Ishikawa (cell line): ENCODE results near the gene CSNK1G1.

Source experiments
- CEBPB ChIP-seq: IDR thresholded peaks from 2 replicates; pipeline ENCODE4 v1.6.1; 2012
- CREB1 ChIP-seq: IDR thresholded peaks from 2 replicates; pipeline ENCODE4 v1.6.1; 2012; ENCODE audit warnings: low read depth
- EGR1 ChIP-seq: IDR thresholded peaks from 2 replicates; pipeline ENCODE4 v1.6.1; 2012
- EP300 ChIP-seq: IDR thresholded peaks from 2 replicates; pipeline ENCODE4 v1.6.1; 2012; ENCODE audit warnings: borderline replicate concordance
- FOXM1 ChIP-seq: IDR thresholded peaks from 2 replicates; pipeline ENCODE4 v1.6.1; 2012; ENCODE audit warnings: low read depth, borderline replicate concordance
- NFIC ChIP-seq: IDR thresholded peaks from 2 replicates; pipeline ENCODE4 v1.6.1; 2012
- RAD21 ChIP-seq: IDR thresholded peaks from 2 replicates; pipeline ENCODE4 v1.6.1; 2012; ENCODE audit warnings: low read depth
- TAF1 ChIP-seq: IDR thresholded peaks from 2 replicates; pipeline ENCODE4 v1.6.1; 2012; ENCODE audit warnings: low read depth, mild to moderate bottlenecking
- TCF12 ChIP-seq: IDR thresholded peaks from 2 replicates; pipeline ENCODE4 v1.6.1; 2012; ENCODE audit warnings: low read depth
- TEAD4 ChIP-seq: IDR thresholded peaks from 2 replicates; pipeline ENCODE4 v1.6.1; 2012
- YY1 ChIP-seq: IDR thresholded peaks from 2 replicates; pipeline ENCODE4 v1.6.1; 2012; ENCODE audit warnings: low read depth
- ZBTB7A ChIP-seq: IDR thresholded peaks from 2 replicates; pipeline ENCODE4 v1.6.1; 2012; ENCODE audit warnings: low read depth
- TF ChIP-seq, protein P1 (sequence below): IDR thresholded peaks from 2 replicates; pipeline ENCODE4 v1.6.1; 2012
- TF ChIP-seq, protein P2 (sequence below): IDR thresholded peaks from 2 replicates; pipeline ENCODE4 v1.6.1; 2012; ENCODE audit warnings: low read depth, mild to moderate bottlenecking
- TF ChIP-seq, protein P3 (sequence below): IDR thresholded peaks from 2 replicates; pipeline ENCODE4 v1.6.1; 2012

Gene CSNK1G1

DNA sequence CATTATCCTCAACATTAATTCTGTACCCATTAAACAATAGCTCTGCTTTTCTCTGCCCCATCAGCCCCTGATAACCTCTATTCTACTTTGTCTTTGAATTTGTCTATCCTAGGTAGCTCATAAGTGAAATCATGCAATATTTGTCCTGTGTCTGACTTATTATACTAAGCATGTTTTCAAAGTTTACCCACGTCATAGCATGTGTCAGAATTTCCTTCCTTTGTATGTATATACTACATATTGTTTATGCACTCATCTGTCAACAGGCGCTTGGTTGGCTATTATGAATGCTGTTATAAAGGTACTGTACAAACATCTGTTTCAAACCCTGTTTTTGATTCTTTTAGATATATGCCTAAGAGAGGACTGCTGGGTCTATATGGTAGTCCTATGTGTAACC lies 18.2 kb downstream of the CSNK1G1 start:
- no peak for TF ChIP-seq TAF1
- no peak for TF ChIP-seq TCF12
- TF ChIP-seq, protein P1, sequence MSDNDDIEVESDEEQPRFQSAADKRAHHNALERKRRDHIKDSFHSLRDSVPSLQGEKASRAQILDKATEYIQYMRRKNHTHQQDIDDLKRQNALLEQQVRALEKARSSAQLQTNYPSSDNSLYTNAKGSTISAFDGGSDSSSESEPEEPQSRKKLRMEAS = no peak

DNA sequence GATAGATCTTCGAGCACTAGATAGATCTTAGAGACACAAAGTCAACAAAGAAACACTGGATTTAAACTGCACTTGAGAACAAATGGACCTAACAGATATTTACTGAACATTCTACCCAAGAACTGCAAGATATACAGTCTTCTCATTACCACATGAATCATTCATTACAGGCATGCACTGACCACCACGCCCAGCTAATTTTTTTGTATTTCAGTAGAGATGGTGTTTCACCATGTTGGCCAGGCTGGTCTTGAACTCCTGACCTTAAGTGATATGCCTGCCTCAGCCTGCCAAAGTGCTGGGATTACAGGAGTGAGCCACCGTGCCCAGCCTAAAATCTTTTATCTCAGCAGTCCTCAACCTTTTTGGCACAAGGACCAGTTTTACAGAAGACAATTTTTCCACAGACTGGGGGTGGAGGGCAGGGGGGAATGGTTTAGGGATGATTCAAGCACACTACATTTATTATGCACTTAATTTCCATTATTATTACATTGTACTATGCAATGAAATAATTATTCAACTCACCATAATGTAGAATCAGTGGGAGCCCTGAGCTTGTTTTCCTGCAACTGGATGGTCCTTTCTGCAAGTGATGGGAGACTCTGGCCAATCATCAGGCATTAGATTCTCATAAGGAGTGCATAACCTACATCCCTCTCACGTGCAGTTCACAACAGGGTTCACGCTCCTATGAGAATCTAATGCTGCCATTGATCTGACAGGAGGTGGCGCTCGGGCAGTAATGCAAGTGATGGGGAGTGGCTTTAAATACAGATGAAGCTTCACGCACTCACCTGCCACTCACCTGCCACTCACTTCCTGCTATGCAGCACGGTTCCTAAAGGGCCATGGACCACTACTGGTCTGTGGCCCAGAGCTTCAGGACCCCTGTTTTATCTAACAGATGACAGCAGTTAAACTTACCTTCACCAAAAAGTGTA lies 21.7 kb downstream of the CSNK1G1 start:
- TF ChIP-seq CEBPB = no peak

DNA sequence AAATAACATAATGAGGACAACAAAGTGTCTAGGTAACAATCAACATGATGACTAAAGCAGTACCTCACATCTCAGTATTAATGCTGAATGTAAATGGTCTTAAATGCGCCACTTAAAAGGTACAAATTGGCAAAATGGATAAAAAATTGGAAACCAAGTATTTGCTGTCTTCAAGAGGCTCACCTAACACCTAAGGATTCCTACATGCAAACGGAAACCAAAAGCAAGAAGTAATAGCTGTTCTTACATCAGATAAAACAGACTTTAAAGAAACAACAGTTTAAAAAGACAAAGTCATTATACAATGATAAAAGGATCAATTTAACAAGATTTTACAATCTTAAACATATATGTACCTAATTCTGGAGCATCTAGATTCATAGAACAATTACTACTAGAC lies 22.5 kb downstream of the CSNK1G1 start:
- TF ChIP-seq ZBTB7A = no peak
- no peak for TF ChIP-seq NFIC
- TF ChIP-seq EP300 = no peak
- no peak for TF ChIP-seq EGR1
- TF ChIP-seq, protein P2, sequence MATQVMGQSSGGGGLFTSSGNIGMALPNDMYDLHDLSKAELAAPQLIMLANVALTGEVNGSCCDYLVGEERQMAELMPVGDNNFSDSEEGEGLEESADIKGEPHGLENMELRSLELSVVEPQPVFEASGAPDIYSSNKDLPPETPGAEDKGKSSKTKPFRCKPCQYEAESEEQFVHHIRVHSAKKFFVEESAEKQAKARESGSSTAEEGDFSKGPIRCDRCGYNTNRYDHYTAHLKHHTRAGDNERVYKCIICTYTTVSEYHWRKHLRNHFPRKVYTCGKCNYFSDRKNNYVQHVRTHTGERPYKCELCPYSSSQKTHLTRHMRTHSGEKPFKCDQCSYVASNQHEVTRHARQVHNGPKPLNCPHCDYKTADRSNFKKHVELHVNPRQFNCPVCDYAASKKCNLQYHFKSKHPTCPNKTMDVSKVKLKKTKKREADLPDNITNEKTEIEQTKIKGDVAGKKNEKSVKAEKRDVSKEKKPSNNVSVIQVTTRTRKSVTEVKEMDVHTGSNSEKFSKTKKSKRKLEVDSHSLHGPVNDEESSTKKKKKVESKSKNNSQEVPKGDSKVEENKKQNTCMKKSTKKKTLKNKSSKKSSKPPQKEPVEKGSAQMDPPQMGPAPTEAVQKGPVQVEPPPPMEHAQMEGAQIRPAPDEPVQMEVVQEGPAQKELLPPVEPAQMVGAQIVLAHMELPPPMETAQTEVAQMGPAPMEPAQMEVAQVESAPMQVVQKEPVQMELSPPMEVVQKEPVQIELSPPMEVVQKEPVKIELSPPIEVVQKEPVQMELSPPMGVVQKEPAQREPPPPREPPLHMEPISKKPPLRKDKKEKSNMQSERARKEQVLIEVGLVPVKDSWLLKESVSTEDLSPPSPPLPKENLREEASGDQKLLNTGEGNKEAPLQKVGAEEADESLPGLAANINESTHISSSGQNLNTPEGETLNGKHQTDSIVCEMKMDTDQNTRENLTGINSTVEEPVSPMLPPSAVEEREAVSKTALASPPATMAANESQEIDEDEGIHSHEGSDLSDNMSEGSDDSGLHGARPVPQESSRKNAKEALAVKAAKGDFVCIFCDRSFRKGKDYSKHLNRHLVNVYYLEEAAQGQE = no peak
- no peak for TF ChIP-seq TEAD4
- TF ChIP-seq CEBPB = no peak
- TF ChIP-seq TCF12 = no peak
- TF ChIP-seq RAD21 = no peak
- no peak for TF ChIP-seq YY1
- TF ChIP-seq, protein P1 = no peak
- no peak for TF ChIP-seq TAF1
- TF ChIP-seq, protein P3, sequence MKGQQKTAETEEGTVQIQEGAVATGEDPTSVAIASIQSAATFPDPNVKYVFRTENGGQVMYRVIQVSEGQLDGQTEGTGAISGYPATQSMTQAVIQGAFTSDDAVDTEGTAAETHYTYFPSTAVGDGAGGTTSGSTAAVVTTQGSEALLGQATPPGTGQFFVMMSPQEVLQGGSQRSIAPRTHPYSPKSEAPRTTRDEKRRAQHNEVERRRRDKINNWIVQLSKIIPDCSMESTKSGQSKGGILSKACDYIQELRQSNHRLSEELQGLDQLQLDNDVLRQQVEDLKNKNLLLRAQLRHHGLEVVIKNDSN = no peak
- no peak for TF ChIP-seq FOXM1
- no peak for TF ChIP-seq CREB1

DNA sequence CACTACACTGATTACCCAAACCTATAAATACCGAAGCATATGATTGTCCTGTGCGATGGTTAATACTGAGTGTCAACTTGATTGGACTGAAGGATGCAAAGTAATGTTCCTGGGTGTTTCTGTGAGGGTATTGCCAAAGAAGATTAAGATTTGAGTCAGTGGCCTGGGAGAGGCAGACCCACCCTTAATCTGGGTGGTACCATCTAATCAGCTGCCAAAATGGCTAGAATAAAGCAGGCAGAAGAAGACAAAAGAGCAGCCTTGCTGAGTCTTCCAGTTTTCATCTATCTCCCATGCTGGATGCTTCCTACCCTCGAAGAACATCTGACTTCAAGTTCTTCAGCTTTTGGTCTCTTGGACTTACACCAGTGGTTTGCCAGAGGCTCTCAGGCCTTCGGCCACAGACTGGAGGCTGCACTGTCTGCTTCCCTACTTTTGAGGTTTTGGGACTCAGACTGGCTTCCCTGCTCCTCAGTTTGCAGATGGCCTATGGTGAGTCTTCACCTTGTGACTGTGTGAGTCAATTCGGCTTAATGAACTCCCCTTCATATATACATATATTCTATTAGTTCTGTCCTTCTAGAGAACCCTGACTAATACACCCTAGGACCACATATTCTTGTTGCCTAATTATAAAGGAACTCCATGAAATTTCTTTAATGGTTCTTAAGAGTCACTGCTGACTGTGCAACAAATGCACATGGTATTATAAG lies 31.7 kb downstream of the CSNK1G1 start:
- TF ChIP-seq RAD21 = no peak
- TF ChIP-seq TAF1 = no peak
- no peak for TF ChIP-seq YY1
- TF ChIP-seq, protein P1 = no peak
- TF ChIP-seq EGR1 = no peak
- no peak for TF ChIP-seq TCF12
- TF ChIP-seq EP300 = no peak
- TF ChIP-seq, protein P3 = no peak
- no peak for TF ChIP-seq CEBPB
- TF ChIP-seq CREB1 = no peak
- no peak for TF ChIP-seq NFIC
- TF ChIP-seq, protein P2 = no peak
- TF ChIP-seq ZBTB7A = no peak
- TF ChIP-seq FOXM1 = no peak
- no peak for TF ChIP-seq TEAD4

DNA sequence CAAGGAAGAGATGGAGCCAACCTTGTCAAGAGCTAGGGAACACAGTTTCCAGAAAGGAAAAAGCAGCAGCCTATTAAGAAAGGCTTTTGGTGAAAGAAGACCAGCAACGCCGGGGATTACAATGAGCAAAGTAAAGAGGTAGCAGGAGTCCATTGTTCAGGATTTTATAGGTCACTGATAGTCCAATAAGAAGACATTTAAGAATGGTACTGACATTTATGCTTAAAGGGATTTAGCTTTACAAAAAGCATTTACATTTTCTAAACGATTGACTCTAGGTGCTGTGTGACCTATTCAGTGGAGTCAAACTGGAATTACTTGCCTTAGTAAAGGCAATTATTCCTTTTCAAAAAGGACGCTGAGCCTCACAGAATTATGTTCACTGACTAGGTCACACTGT lies 40.8 kb downstream of the CSNK1G1 start:
- TF ChIP-seq FOXM1 = no peak
- TF ChIP-seq, protein P3 = no peak
- no peak for TF ChIP-seq EGR1
- TF ChIP-seq TAF1 = no peak
- TF ChIP-seq ZBTB7A = no peak
- no peak for TF ChIP-seq TCF12
- no peak for TF ChIP-seq EP300
- no peak for TF ChIP-seq RAD21
- no peak for TF ChIP-seq CEBPB
- TF ChIP-seq YY1 = no peak
- no peak for TF ChIP-seq TEAD4
- no peak for TF ChIP-seq CREB1
